Heart right ventricle (tissue), 16 donors: ENCODE data around the gene ARFGAP3. TPM values are rescaled to one million over a fixed set of nuclear protein-coding genes. Genes with fewer than 3 reads are reported as not detected.

Source experiments
- ATAC-seq, 8 donors: fragments of 200-7000 bp; cut with Tn5 transposase; one replicate each; pipeline ENCODE4 v1.9.1; 2020; ENCODE audit warnings: mild to moderate bottlenecking in 8 of 8, moderate library complexity in 8 of 8, moderate number of reproducible peaks in 1 of 8
- DNase-seq, 2 donors: peaks; one replicate each; pipeline ENCODE4 v3.0.0-alpha.2; 2020
- H3K27ac ChIP-seq, 10 donors: fragments of 200-600 bp; sonication (generic) in 2 of 10; one replicate each; pipeline versions ENCODE4 v1.5.0 to v1.8.0; 2020 to 2022; ENCODE audit warnings: mild to moderate bottlenecking in 3 of 10
- H3K27me3 ChIP-seq, 7 donors: fragments of 200-600 bp; one replicate each; pipeline ENCODE4 v1.8.0; 2021 to 2022; ENCODE audit warnings: mild to moderate bottlenecking in 2 of 7
- H3K36me3 ChIP-seq, 9 donors: fragments of 200-600 bp; sonication (generic) in 1 of 9; one replicate each; pipeline versions ENCODE4 v1.5.0 to v1.8.0; 2020 to 2022; ENCODE audit warnings: mild to moderate bottlenecking in 2 of 9
- H3K4me1 ChIP-seq, 9 donors: fragments of 200-600 bp; sonication (generic) in 1 of 9; one replicate each; pipeline versions ENCODE4 v1.5.0 to v1.8.0; 2020 to 2022; ENCODE audit warnings: mild to moderate bottlenecking in 4 of 9
- H3K4me3 ChIP-seq, 10 donors: fragments of 200-600 bp; sonication (generic) in 2 of 10; one replicate each; pipeline versions ENCODE4 v1.5.0 to v1.8.0; 2020 to 2022; ENCODE audit warnings: mild to moderate bottlenecking in 7 of 10, moderate library complexity in 2 of 10
- H3K9me3 ChIP-seq, 11 donors: fragments of 200-600 bp in 10 of 11; sonication (generic) in 2 of 11; one replicate each; pipeline versions ENCODE4 v1.5.0 to v1.8.0; 2013 to 2022; ENCODE audit warnings: mild to moderate bottlenecking in 2 of 11, control low read depth in 1 of 11, moderate library complexity in 1 of 11
- WGBS, 2 donors: extraction: QIAGEN DNeasy Blood & Tissue Kit; methylation state at CpG; one replicate each; pipeline ENCODE4 v1.1.7; 2013; ENCODE audit warnings: inconsistent platforms in 1 of 2; 5-methylcytosine and 5-hydroxymethylcytosine counted together
- intact Hi-C, 10 donors: fragments of 100-400 bp; cut with DNase I; formaldehyde crosslinking; loops; one replicate each; pipeline versions ENCODE4 v1.11.1 to v1.14.2; 2022
- polyA plus RNA-seq, 2 donors: library from polyadenylated mRNA; stranded (reverse); fragments of 200-250 nt; gene quantifications; one replicate each; pipeline ENCODE4 v1.2.3, GENCODE V29; 2013
- total RNA-seq, 10 donors: library from RNA; stranded (reverse); fragmentation: NEBNext Ultra II Directional in 3 of 10; extraction: Animal tissue kit (Norgen Biotek cat#: 25700) in 3 of 10; gene quantifications; one replicate each; pipeline versions ENCODE4 v1.2.1 to v1.2.4, GENCODE V29; 2021 to 2023
- TF ChIP-seq, protein P1 (sequence below), 9 donors: fragments of 200-600 bp; sonication (generic) in 2 of 9; IDR thresholded peaks; one replicate each; pipeline versions ENCODE4 v1.5.0 to v1.8.0; 2021 to 2022; ENCODE audit warnings: antibody characterized with exemption in 9 of 9, mild to moderate bottlenecking in 5 of 9, moderate library complexity in 1 of 9
- donor health status: Arrhythmogenic right ventricular cardiomyopathy.
- donor health status: ischemic (EF 13 %, LVEDD 7.1; RV severe dilation, severe dysfunction).
- donor health status: healthy with polysubstance abuse.
- donor health status: DM: no; HTN: yes; CAD: no.
- donor health status: DM: no; HTN: no; CAD: no.
- donor health status: ischemic (EF 25% LVEDD 6.9; RV normal size, moderate dysfunction).
- donor health status: ischemic (EF 25% LVEDD 5.7; RV mildly dilated, moderate dysfunction).
- donor health status: healthy.
- donor health status: DM: yes; HTN: yes; CAD: no.
- donor health status: Ischemic cardiomyopathy.
- donor health status: ischemic (EF 35%, LVEDD 5.7; RV mildly dilated, moderate dysfunction).
- donor health status: nonischemic (EF 11% LVEDD 7.7; RV severe dilation, severe dysfunction).
- donor health status: DM: yes; HTN: yes; CAD: no.
- donor health status: PGD.
- donor health status: ischemic (EF 29% LVEDD 5.4; RV normal size, mild dysfunction).
- donor health status: nonischemic (EF 23%, LVEDD 6.1; RV moderate dilation, normal function).

The ARFGAP3 gene
- total and polyA plus RNA-seq, 12 donors = 10.6 to 29.4 (median 23.2) TPM

DNA sequence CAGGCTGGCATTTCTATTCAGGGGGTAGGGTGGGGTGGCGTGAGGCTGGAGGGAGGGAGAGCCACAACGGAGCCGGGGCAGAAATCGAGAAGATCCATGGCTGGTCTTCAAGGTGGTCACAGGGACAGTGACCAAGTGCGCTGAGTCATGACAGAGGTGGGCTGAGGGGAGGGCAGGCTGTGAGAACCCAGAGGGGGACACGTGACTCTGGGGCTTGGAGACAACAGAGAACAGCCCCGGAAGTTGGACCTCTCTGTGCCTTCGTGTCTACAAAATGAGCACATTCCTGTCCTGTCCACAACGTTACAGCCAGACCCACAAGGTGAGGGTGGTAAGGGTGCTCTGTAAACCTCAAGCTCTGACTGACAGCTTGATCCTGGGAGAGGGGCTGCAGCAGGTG is 35.1 kb upstream of the ARFGAP3 start:
- H3K4me3 ChIP-seq = no peak overlapping the region
- peaks cover 0 to 57% (median 18%) of the 10 kb centered on the region in 9 donors for H3K36me3 ChIP-seq
- WGBS, 2 donors = 52 to 61% methylated on average over 9 of the region's 9 CpGs
- DNase-seq (no peak), ATAC-seq (peak in 5 of 8 donors; percentile 4 to 24 (median 13))
- TF ChIP-seq, protein P1, sequence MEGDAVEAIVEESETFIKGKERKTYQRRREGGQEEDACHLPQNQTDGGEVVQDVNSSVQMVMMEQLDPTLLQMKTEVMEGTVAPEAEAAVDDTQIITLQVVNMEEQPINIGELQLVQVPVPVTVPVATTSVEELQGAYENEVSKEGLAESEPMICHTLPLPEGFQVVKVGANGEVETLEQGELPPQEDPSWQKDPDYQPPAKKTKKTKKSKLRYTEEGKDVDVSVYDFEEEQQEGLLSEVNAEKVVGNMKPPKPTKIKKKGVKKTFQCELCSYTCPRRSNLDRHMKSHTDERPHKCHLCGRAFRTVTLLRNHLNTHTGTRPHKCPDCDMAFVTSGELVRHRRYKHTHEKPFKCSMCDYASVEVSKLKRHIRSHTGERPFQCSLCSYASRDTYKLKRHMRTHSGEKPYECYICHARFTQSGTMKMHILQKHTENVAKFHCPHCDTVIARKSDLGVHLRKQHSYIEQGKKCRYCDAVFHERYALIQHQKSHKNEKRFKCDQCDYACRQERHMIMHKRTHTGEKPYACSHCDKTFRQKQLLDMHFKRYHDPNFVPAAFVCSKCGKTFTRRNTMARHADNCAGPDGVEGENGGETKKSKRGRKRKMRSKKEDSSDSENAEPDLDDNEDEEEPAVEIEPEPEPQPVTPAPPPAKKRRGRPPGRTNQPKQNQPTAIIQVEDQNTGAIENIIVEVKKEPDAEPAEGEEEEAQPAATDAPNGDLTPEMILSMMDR (IDR thresholded peaks at IDR 0.05) = no peak
- H3K4me1 ChIP-seq = peaks cover 12 to 88% (median 59%) of the 10 kb centered on the region in 9 donors
- peak overlapping the region in 9 of 10 donors; percentile 53 to 91 (median 71) for H3K27ac ChIP-seq
- no peaks in the 10 kb centered on the region for H3K27me3 ChIP-seq
- intact Hi-C loops = no loop called here
- H3K9me3 ChIP-seq = no peaks in the 10 kb centered on the region

DNA sequence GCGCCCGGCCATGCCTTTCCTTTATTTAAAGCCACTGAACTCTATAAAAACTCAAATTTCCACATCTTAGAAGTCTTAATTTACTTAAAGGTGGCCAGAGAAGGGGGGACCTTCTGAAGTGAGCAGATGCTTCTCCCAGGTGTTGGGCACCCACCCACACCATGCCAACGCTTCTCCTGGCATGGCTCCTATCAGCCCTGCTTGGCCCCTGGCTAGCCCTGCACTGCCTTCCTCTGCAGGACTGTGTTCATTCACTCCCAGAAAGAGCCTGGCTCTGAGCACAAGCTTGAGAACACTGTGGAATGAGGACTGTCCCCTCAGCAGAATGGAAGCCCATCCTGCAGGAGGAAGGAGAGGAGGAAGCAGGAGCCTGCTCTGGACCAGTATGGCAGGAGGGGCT is 34.6 kb upstream of the ARFGAP3 start:
- ATAC-seq = peak in 3 of 8 donors; percentile 4 to 29 (median 24)

GRCh38 chr22:42891008-42891407 is 33.9 kb upstream of the ARFGAP3 start:
- peaks cover 0 to 69% (median 25%) of the 10 kb centered on the region in 9 donors for H3K36me3 ChIP-seq
- intact Hi-C loops = no loop called here
- peak overlapping the region in 2 of 10 donors; percentile 84 to 91 for H3K27ac ChIP-seq
- H3K4me3 ChIP-seq = no peak overlapping the region
- ATAC-seq (no peak), DNase-seq (no peak)
- TF ChIP-seq, protein P1 (IDR thresholded peaks at IDR 0.05) = no peak
- H3K4me1 ChIP-seq = peaks cover 12 to 76% (median 50%) of the 10 kb centered on the region in 9 donors
- WGBS, 2 donors = 93 to 94% methylated on average over 13 of the region's 13 CpGs
- no peaks in the 10 kb centered on the region for H3K9me3 ChIP-seq
- H3K27me3 ChIP-seq = no peaks in the 10 kb centered on the region

More for the DNA sequence above, 34.6 kb upstream of the ARFGAP3 start:
- 83 to 91% methylated on average over 3 of the region's 3 CpGs for WGBS, 2 donors
- H3K27me3 ChIP-seq = no peaks in the 10 kb centered on the region
- intact Hi-C loops = no loop called here
- H3K27ac ChIP-seq = peak overlapping the region in 9 of 10 donors; percentile 5 to 91 (median 71)
- H3K36me3 ChIP-seq = peaks cover 0 to 62% (median 18%) of the 10 kb centered on the region in 9 donors
- no peak overlapping the region for H3K4me3 ChIP-seq
- TF ChIP-seq, protein P1 (IDR thresholded peaks at IDR 0.05) = no peak
- H3K9me3 ChIP-seq = no peaks in the 10 kb centered on the region
- DNase-seq = no peak
- peaks cover 12 to 83% (median 57%) of the 10 kb centered on the region in 9 donors for H3K4me1 ChIP-seq

GRCh38 chr22:42889304-42889703 is 32.2 kb upstream of the ARFGAP3 start:
- peaks cover 0 to 86% (median 27%) of the 10 kb centered on the region in 9 donors for H3K36me3 ChIP-seq
- intact Hi-C loops = no loop called here
- H3K4me1 ChIP-seq = peaks cover 9 to 59% (median 34%) of the 10 kb centered on the region in 9 donors
- peak overlapping the region in 1 of 10 donors; percentile 91 for H3K27ac ChIP-seq
- H3K27me3 ChIP-seq = no peaks in the 10 kb centered on the region
- peak overlapping the region in 1 of 10 donors; percentile 26 for H3K4me3 ChIP-seq
- DNase-seq (no peak), ATAC-seq (peak in 3 of 8 donors; percentile 7 to 21 (median 20))
- 75 to 87% methylated on average over 4 of the region's 4 CpGs for WGBS, 2 donors
- TF ChIP-seq, protein P1 (IDR thresholded peaks at IDR 0.05) = no peak
- no peaks in the 10 kb centered on the region for H3K9me3 ChIP-seq
